Neural progenitor cell (in vitro differentiated cells): ENCODE measurements around the gene ARPC4.

Experiments used
- EZH2 ChIP-seq: fragments of 200-600 bp; sonication (generic); IDR thresholded peaks from 2 replicates; pipeline ENCODE4 v1.6.1; 2017; ENCODE audit warnings: antibody characterized with exemption, mild to moderate bottlenecking, moderate library complexity
- TF ChIP-seq, protein P1 (sequence below): fragments of 200-600 bp; sonication (generic); IDR thresholded peaks from 2 replicates; pipeline ENCODE4 v1.5.1; 2017; ENCODE audit warnings: antibody characterized with exemption, mild to moderate bottlenecking

DNA sequence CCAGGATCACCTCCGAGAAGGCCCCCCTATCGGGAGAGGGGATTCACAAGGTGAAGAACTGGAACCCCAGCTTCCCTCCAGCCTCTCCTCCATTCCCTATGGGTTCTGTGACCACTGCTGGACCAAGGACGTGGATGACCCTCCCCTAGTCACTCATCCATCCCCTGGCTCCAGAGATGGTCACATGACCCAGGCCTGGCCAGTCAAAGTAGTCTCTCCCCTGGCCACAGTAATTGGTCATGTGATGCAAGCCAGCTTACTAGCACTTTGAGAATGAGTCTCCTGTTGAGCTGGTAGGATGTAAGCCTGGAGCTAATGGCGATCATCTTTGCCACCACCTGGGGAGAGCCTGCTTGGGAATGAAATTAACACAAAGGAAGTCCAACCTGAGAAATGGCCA is 27.0 kb upstream of the ARPC4 start:
- TF ChIP-seq, protein P1, sequence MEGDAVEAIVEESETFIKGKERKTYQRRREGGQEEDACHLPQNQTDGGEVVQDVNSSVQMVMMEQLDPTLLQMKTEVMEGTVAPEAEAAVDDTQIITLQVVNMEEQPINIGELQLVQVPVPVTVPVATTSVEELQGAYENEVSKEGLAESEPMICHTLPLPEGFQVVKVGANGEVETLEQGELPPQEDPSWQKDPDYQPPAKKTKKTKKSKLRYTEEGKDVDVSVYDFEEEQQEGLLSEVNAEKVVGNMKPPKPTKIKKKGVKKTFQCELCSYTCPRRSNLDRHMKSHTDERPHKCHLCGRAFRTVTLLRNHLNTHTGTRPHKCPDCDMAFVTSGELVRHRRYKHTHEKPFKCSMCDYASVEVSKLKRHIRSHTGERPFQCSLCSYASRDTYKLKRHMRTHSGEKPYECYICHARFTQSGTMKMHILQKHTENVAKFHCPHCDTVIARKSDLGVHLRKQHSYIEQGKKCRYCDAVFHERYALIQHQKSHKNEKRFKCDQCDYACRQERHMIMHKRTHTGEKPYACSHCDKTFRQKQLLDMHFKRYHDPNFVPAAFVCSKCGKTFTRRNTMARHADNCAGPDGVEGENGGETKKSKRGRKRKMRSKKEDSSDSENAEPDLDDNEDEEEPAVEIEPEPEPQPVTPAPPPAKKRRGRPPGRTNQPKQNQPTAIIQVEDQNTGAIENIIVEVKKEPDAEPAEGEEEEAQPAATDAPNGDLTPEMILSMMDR = no peak
- TF ChIP-seq EZH2 = no peak
